Osteocyte (in vitro differentiated cells): ENCODE results near the gene ABHD17A. TPM values are rescaled to one million over a fixed set of nuclear protein-coding genes. Genes with fewer than 3 reads are reported as not detected.

Source experiments
- DNase-seq: peaks from one replicate; pipeline ENCODE4 v3.0.0; 2021; ENCODE audit warnings: mixed read lengths; ENCODE audit not compliant: unreplicated experiment; ENCODE audit errors: extremely low spot score
- H3K27ac Mint-ChIP-seq: one replicate; pipeline ENCODE4 v1.8.0; 2021; ENCODE audit warnings: mild to moderate bottlenecking, mixed read lengths; ENCODE audit not compliant: unreplicated experiment
- H3K27me3 Mint-ChIP-seq: one replicate; pipeline ENCODE4 v1.8.0; 2021; ENCODE audit warnings: mixed read lengths; ENCODE audit not compliant: unreplicated experiment
- H3K36me3 Mint-ChIP-seq: one replicate; pipeline ENCODE4 v1.8.0; 2021; ENCODE audit warnings: mixed read lengths; ENCODE audit not compliant: unreplicated experiment
- H3K4me1 Mint-ChIP-seq: one replicate; pipeline ENCODE4 v1.8.0; 2021; ENCODE audit warnings: mixed read lengths; ENCODE audit not compliant: unreplicated experiment
- H3K4me3 Mint-ChIP-seq: one replicate; pipeline ENCODE4 v1.8.0; 2021; ENCODE audit warnings: mild to moderate bottlenecking, moderate library complexity, mixed read lengths; ENCODE audit not compliant: unreplicated experiment
- H3K9me3 Mint-ChIP-seq: one replicate; pipeline ENCODE4 v1.8.0; 2021; ENCODE audit warnings: mixed read lengths; ENCODE audit not compliant: unreplicated experiment
- CTCF ChIP-seq: fragments of 200-600 bp; sonication (generic); IDR thresholded peaks from 2 replicates; pipeline ENCODE4 v1.5.0; 2021; ENCODE audit warnings: antibody characterized with exemption, mild to moderate bottlenecking, moderate library complexity
- total RNA-seq: library from RNA; stranded (reverse); gene quantifications from 2 replicates; pipeline ENCODE4 v1.2.1, GENCODE V29; 2021

The ABHD17A gene
- total RNA-seq, 1 donor from 2014 or later = 63.4 TPM

- Mint-ChIP-seq H3K4me3 (no peak overlapping the region), H3K27ac (no peak overlapping the region), H3K27me3 (no peaks in the 10 kb centered on the region), H3K4me1 (peaks cover 1% of the 10 kb centered on the region), H3K36me3 (peaks cover 15% of the 10 kb centered on the region), H3K9me3 (no peaks in the 10 kb centered on the region)
- no peak for DNase-seq
- TF ChIP-seq CTCF = no peak
Measured at GRCh38 chr19:1917146-1917545, 31.9 kb upstream of the ABHD17A start.

GRCh38 chr19:1914826-1915341 is 29.6 kb upstream of the ABHD17A start:
- no peak overlapping the region for H3K4me3 Mint-ChIP-seq
- peaks cover 6% of the 10 kb centered on the region for H3K4me1 Mint-ChIP-seq
- H3K27me3 Mint-ChIP-seq = no peaks in the 10 kb centered on the region
- no peaks in the 10 kb centered on the region for H3K9me3 Mint-ChIP-seq
- no peak for TF ChIP-seq CTCF
- DNase-seq = no peak
- peaks cover 9% of the 10 kb centered on the region for H3K36me3 Mint-ChIP-seq
- no peak overlapping the region for H3K27ac Mint-ChIP-seq

GRCh38 chr19:1913781-1914577 is 28.7 kb upstream of the ABHD17A start:
- H3K36me3 Mint-ChIP-seq = peaks cover 9% of the 10 kb centered on the region
- no peak overlapping the region for H3K4me3 Mint-ChIP-seq
- peaks cover 13% of the 10 kb centered on the region for H3K4me1 Mint-ChIP-seq
- no peak for DNase-seq
- H3K27ac Mint-ChIP-seq = no peak overlapping the region
- no peaks in the 10 kb centered on the region for H3K27me3 Mint-ChIP-seq
- H3K9me3 Mint-ChIP-seq = no peaks in the 10 kb centered on the region
- no peak for TF ChIP-seq CTCF

GRCh38 chr19:1912760-1913505 is 27.6 kb upstream of the ABHD17A start:
- H3K4me3 Mint-ChIP-seq = no peak overlapping the region
- peaks cover 17% of the 10 kb centered on the region for H3K4me1 Mint-ChIP-seq
- no peak overlapping the region for H3K27ac Mint-ChIP-seq
- no peak for TF ChIP-seq CTCF
- no peaks in the 10 kb centered on the region for H3K27me3 Mint-ChIP-seq
- no peaks in the 10 kb centered on the region for H3K9me3 Mint-ChIP-seq
- H3K36me3 Mint-ChIP-seq = peaks cover 4% of the 10 kb centered on the region
- DNase-seq = no peak

- TF ChIP-seq CTCF = no peak
- no peak for DNase-seq
- no peak overlapping the region for H3K4me3 Mint-ChIP-seq
- H3K27me3 Mint-ChIP-seq = no peaks in the 10 kb centered on the region
- peaks cover 4% of the 10 kb centered on the region for H3K36me3 Mint-ChIP-seq
- peaks cover 20% of the 10 kb centered on the region for H3K4me1 Mint-ChIP-seq
- H3K9me3 Mint-ChIP-seq = no peaks in the 10 kb centered on the region
- no peak overlapping the region for H3K27ac Mint-ChIP-seq
Measured at GRCh38 chr19:1911995-1912394, 26.7 kb upstream of the ABHD17A start.
